GM21423 (cell line): Measurements from ENCODE around the gene KCNIP4.

Source experiments
- ATAC-seq: cut with Tn5 transposase; IDR thresholded peaks from one replicate; pipeline ENCODE4 v1.9.1; 2021; ENCODE audit warnings: mild to moderate bottlenecking, moderate library complexity; ENCODE audit not compliant: unreplicated experiment

KCNIP4 gene

GRCh38 chr4:21001490-21001889 lies 947.1 kb downstream of the KCNIP4 start:
- ATAC-seq = no peak

DNA sequence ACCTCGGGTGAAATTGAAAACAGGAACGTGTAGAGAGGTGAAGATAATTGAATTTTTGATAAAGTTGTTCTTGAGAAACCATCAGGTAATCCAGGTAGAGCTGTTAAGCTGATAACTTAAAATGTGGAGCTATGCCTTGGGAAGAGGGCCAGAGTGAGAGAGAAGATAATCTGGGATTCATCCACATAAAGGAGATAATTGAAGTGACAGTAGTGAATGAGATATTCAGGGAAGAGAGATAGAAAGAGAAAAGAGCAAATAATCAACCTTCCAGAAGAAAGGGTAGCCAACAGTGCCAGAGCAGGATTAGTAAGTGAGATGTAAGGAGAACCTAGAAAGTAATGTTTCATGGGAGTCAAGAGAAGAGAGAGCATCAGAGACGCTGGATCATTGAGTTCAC lies 950.7 kb downstream of the KCNIP4 start:
- no peak for ATAC-seq

GRCh38 chr4:20995610-20996009 lies 953.0 kb downstream of the KCNIP4 start:
- no peak for ATAC-seq

- no peak for ATAC-seq
Measured at GRCh38 chr4:20995015-20995414, 953.6 kb downstream of the KCNIP4 start.

- ATAC-seq = no peak
Measured at GRCh38 chr4:20992002-20992401, 956.6 kb downstream of the KCNIP4 start.

DNA sequence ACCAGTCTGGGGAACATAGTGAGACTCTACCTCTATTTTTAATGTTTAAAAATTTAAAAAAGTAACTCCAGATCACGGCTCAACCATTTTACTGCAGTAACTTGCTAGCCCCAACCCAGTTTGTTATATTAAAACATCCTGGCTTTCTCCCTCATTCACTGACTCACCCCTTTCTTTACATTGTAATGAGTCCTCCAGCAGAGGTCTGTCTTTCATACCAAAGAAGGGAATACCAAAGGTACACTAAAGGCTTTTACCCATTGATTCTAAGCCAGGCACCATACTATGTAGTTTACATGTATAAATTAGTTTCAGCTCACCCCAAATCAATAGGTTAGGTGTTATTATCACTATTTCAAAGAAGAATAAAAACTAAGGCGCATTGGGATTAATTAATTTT lies 961.4 kb downstream of the KCNIP4 start:
- no peak for ATAC-seq

GRCh38 chr4:20984576-20984836 lies 964.1 kb downstream of the KCNIP4 start:
- no peak for ATAC-seq

DNA sequence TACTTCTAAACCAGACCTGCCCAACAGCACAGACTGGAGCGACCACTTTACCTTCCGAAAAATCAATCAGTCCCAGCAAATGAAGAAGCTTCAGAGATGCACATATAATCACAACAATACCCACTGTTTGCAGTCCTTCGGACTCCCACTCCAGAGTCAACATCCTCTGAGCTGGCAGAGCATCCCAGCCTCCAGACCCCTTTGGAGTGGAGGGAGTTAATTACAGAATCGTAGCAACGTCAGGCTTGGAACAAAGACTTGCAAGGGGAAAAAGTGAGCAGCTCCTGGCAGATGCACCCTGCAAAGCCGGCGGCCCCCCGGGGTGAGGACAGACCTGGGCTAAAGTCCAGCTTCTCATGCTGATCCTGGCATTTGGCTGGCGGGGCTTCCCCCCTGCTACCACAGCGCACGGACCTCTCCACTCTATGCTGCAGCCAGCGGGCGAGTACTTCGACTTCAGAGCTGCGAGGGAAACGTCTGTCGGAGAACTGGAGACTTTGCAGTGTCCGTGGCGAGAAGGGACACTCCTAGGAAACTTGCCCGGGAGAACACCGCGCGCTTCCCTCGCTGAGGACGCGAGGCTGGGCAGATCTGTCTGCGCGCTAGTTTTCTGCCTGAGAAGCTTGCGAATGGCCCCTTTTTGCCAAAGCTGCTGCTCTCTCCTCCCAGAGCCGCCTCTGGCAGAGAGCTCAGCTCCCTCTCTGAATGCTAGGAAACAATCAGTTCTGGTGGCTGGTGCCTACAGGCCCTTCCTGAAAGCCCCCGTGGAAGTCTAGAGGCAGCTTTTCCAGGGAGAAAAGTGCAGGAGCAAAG lies 964.6 kb downstream of the KCNIP4 start:
- ATAC-seq = no peak

- ATAC-seq = no peak
Measured at GRCh38 chr4:20982544-20982943, 966.0 kb downstream of the KCNIP4 start.

- ATAC-seq = no peak
Measured at GRCh38 chr4:20960291-20960690, 988.3 kb downstream of the KCNIP4 start.

- ATAC-seq = no peak
Measured at GRCh38 chr4:20954541-20954940, 994.0 kb downstream of the KCNIP4 start.

GRCh38 chr4:20944961-20945360 lies 1003.6 kb downstream of the KCNIP4 start:
- ATAC-seq = no peak

GRCh38 chr4:20944451-20944850 lies 1004.1 kb downstream of the KCNIP4 start:
- no peak for ATAC-seq

GRCh38 chr4:20938204-20938603 lies 1010.4 kb downstream of the KCNIP4 start:
- ATAC-seq = no peak

GRCh38 chr4:20926529-20926928 lies 1022.0 kb downstream of the KCNIP4 start:
- no peak for ATAC-seq

DNA sequence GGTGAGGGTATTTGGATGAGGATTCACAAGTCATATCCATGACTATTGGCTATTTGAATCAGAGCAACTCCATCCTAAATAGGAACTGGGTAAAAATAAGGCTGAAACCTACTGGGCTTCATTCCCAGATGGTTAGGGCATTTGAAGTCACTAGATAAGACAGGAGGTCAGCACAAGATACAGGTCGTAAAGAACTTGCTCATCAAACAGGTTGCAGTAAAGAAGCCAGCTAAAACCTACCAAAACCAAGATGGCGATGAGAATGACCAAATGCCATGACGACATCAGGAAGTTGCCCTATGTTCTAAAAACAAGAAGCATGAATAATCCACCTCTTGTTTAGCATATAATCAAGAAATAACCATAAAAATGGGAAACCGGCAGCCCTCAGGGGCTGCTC lies 1023.4 kb downstream of the KCNIP4 start:
- no peak for ATAC-seq

DNA sequence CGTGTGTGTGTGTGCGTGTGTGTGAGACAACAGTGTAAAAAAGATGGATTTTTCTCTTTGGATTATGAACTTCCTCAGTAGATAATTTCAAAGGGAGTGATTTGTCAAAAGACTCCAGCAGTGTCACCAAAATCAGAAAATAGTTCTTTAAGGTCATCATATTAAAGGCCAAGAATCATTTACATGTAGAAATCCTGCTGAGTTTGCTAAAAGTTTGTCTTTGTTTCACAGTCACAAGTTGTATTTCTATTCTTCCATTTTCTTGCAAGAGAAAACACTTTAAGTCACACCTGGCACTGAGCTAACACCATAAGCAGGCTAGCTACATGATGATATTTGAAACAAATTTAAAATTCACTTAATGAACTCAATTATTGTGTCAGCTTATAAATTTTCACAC lies 1025.6 kb downstream of the KCNIP4 start:
- ATAC-seq = no peak

DNA sequence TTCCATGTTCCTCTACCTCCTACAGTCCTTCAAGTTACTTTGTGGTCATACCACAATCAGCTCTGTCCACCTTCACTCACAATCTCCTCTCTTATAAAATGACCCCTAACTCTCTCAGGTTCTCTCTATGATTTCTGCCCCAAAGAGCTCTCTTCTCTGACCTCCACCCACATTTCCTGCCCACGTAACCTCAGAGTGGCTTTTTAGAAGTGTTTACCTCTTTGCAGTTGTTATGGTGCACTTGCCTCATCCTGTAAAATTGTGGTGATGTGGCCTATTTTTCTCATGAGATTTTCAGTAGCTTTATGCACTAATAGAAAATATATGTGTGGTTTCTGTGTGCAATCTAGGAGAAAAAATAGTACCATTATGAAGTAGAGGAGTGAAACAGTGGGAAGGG lies 1032.5 kb downstream of the KCNIP4 start:
- ATAC-seq = no peak

GRCh38 chr4:20904966-20905365 lies 1043.6 kb downstream of the KCNIP4 start:
- ATAC-seq = no peak

GRCh38 chr4:20901851-20902250 lies 1046.7 kb downstream of the KCNIP4 start:
- no peak for ATAC-seq

GRCh38 chr4:20899591-20899990 lies 1049.0 kb downstream of the KCNIP4 start:
- ATAC-seq = no peak

DNA sequence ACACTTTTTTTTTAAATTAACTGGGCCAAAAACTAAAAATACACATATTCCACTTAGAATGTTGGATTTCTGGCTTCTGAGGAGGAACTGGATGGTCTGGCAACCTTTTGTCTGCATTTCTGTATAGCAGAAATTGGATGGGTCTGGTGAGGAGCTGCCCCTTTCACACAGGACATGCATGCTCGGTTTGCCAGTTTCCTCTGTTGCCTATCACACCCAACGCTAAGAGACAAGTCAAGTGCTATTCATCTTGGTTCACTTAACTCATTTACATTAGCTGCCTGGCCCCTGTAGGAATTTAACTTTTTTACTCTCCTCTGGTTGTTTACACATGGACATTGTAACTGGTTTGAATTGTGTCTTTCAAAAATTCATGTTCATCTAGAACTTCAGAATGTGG lies 1052.6 kb downstream of the KCNIP4 start:
- ATAC-seq = no peak

DNA sequence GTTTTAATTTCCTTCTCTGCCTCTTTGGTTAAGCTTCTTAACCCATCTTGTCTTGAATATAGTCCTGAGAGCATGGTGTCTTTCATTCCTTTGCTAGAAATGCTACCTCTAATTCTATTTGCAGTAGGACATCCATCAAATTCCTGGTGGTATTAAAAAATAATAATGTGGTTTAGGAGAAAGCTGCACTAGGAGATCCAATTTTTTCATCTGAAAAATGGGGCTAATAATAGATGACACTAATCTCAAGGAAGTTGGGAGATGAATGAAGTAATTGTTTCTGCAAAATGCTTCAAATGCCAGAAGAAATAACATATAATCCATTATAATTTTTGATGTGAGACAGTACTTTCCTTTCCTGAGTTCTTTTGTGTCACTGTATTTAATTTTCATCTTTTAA lies 1053.4 kb downstream of the KCNIP4 start:
- no peak for ATAC-seq
